KG1 (cell line): ENCODE results near the gene PCDHAC2.

ENCODE experiments used
- DNase-seq: peaks from one replicate; lab custom pipeline; 2025; lab: John Stamatoyannopoulos, UW

The PCDHAC2 gene

GRCh38 chr5:140988608-140989007, 22.3 kb downstream of the PCDHAC2 start:
- no peak for DNase-seq

GRCh38 chr5:140989254-140990020, 23.2 kb downstream of the PCDHAC2 start:
- no peak for DNase-seq

- no peak for DNase-seq
Measured at GRCh38 chr5:140992828-140993227, 26.6 kb downstream of the PCDHAC2 start.

- DNase-seq, result no peak
Measured at GRCh38 chr5:140996060-140996459, 29.8 kb downstream of the PCDHAC2 start.

- no peak for DNase-seq
Measured at GRCh38 chr5:140998921-140999410, 32.7 kb downstream of the PCDHAC2 start.

- no peak for DNase-seq
Measured at GRCh38 chr5:141001446-141001843, 35.2 kb downstream of the PCDHAC2 start.

GRCh38 chr5:141001844-141002604, 35.7 kb downstream of the PCDHAC2 start:
- DNase-seq, result no peak

GRCh38 chr5:141002605-141002965, 36.3 kb downstream of the PCDHAC2 start:
- DNase-seq, result no peak

GRCh38 chr5:141003031-141003430, 36.8 kb downstream of the PCDHAC2 start:
- no peak for DNase-seq

- no peak for DNase-seq
Measured at GRCh38 chr5:141003791-141004611, 37.7 kb downstream of the PCDHAC2 start.

GRCh38 chr5:141007791-141008190, 41.5 kb downstream of the PCDHAC2 start:
- DNase-seq, result no peak

GRCh38 chr5:141010047-141010793, 43.9 kb downstream of the PCDHAC2 start:
- DNase-seq, result no peak

GRCh38 chr5:141017943-141018342, 51.7 kb downstream of the PCDHAC2 start:
- DNase-seq, result no peak
